GM18511 (cell line): ENCODE data around the gene SASH3.
"Not testable (repeated sequence)": the region's sequence is repeated elsewhere in the genome, so short reads cannot be mapped to it uniquely, and the experiment has no call there.

Experiments used
- ATAC-seq: cut with Tn5 transposase; IDR thresholded peaks from one replicate; pipeline ENCODE4 v1.9.1; 2021; ENCODE audit warnings: mild to moderate bottlenecking, moderate library complexity; ENCODE audit not compliant: unreplicated experiment

SASH3 gene

GRCh38 chrX:129779747-129780146 is at the start of gene SASH3:
TSS of gene SASH3 (plus strand) at chrX:129779949. CDS start at chrX:129780098, 149 bp downstream.
- peak; percentile 35 for ATAC-seq

GRCh38 chrX:129731228-129731627 is 48.5 kb upstream of the SASH3 start:
- ATAC-seq: no peak

- ATAC-seq: no peak
Measured at GRCh38 chrX:129732857-129733256, 46.9 kb upstream of the SASH3 start.

GRCh38 chrX:129733335-129733734 is 46.4 kb upstream of the SASH3 start:
- no peak for ATAC-seq

GRCh38 chrX:129736491-129736890 is 43.3 kb upstream of the SASH3 start:
- no peak for ATAC-seq

- peak; percentile 52 for ATAC-seq
Measured at GRCh38 chrX:129737916-129738315, 41.8 kb upstream of the SASH3 start.

GRCh38 chrX:129738466-129739308 is 41.1 kb upstream of the SASH3 start, which contains the start of gene XPNPEP2:
TSS of gene XPNPEP2 (plus strand) at chrX:129738979. CDS start at chrX:129739214, 235 bp downstream.
- ATAC-seq: no peak

GRCh38 chrX:129739578-129739977 is 40.2 kb upstream of the SASH3 start:
- ATAC-seq: no peak

GRCh38 chrX:129741880-129742758 is 37.6 kb upstream of the SASH3 start:
- ATAC-seq: no peak

- not testable (repeated sequence) for ATAC-seq
Measured at GRCh38 chrX:129742759-129743152, 37.0 kb upstream of the SASH3 start.

- no peak for ATAC-seq
Measured at GRCh38 chrX:129743821-129744220, 35.9 kb upstream of the SASH3 start.

GRCh38 chrX:129744861-129745321 is 34.9 kb upstream of the SASH3 start:
- ATAC-seq: no peak

- no peak for ATAC-seq
Measured at GRCh38 chrX:129746557-129747470, 32.9 kb upstream of the SASH3 start.

- ATAC-seq: no peak
Measured at GRCh38 chrX:129747533-129747932, 32.2 kb upstream of the SASH3 start.

GRCh38 chrX:129748305-129748704 is 31.4 kb upstream of the SASH3 start:
- no peak for ATAC-seq

- no peak for ATAC-seq
Measured at GRCh38 chrX:129749069-129749468, 30.7 kb upstream of the SASH3 start.

- ATAC-seq: no peak
Measured at GRCh38 chrX:129750971-129751370, 28.8 kb upstream of the SASH3 start.

GRCh38 chrX:129754056-129755024 is 25.4 kb upstream of the SASH3 start:
- ATAC-seq: no peak
